GM21723 (cell line): ENCODE measurements around the gene OR1D2.
"Not testable (repeated sequence)": the region's sequence is repeated elsewhere in the genome, so short reads cannot be mapped to it uniquely, and the experiment has no call there.

Experiments used
- ATAC-seq: cut with Tn5 transposase; IDR thresholded peaks from one replicate; pipeline ENCODE4 v1.9.1; 2021; ENCODE audit warnings: mild to moderate bottlenecking, moderate library complexity; ENCODE audit not compliant: unreplicated experiment

The OR1D2 gene, protein sequence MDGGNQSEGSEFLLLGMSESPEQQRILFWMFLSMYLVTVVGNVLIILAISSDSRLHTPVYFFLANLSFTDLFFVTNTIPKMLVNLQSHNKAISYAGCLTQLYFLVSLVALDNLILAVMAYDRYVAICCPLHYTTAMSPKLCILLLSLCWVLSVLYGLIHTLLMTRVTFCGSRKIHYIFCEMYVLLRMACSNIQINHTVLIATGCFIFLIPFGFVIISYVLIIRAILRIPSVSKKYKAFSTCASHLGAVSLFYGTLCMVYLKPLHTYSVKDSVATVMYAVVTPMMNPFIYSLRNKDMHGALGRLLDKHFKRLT

GRCh38 chr17:3104322-3104721 is at the start of gene OR1D2:
Gene OR1D2, minus strand, starts transcription at chr17:3104422. Its CDS starts 11,426 bp downstream, at chr17:3092996.
- no peak for ATAC-seq

DNA sequence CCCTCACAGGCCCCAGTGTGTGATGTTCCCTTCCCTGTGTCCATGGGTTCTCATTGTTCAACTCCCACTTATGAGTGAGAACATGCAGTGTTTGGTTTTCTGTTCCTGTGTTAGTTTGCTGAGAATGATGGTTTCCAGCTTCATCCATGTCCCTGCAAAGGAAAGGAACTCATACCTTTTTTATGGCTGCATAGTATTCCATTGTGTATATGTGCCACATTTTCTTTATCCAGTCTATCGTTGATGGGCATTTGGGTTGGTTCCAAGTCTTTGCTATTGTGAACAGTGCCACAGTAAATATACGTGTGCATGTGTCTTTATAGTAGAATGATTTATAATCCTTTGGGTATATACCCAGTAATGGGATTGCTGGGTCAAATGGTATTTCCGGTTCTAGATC is 33.3 kb upstream of the OR1D2 start:
- ATAC-seq = not testable (repeated sequence)

GRCh38 chr17:3127451-3127850 is 23.2 kb upstream of the OR1D2 start, which contains the start of gene OR1G1:
Gene OR1G1, minus strand, starts transcription at chr17:3127551. Its CDS starts 0 bp downstream, at chr17:3127551.
- no peak for ATAC-seq

DNA sequence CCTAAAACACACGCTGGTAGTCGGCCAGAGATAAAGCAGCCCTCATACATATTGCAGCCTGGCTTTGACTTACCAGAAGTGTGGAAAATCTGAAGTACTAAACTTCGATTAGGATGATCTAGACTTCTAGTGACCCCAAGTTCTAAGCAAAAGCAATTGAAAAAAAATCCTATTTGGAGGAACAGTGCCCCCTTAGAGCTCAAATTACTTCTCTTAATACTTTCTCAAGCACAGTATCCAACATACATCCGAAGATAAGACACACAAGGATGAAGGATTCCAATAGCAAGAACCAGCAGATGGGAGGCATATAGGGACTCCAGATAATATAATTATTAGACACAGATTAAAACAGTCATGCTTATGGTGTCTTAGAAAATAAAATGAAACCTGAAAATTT is 30.4 kb downstream of the OR1D2 start:
- not testable (repeated sequence) for ATAC-seq

GRCh38 chr17:3065192-3065591 is 39.0 kb downstream of the OR1D2 start:
- ATAC-seq = not testable (repeated sequence)

GRCh38 chr17:3063507-3063906 is 40.7 kb downstream of the OR1D2 start, which contains the start of gene OR1D5:
Gene OR1D5, minus strand, starts transcription at chr17:3063607. Its CDS starts 0 bp downstream, at chr17:3063607.
- not testable (repeated sequence) for ATAC-seq

DNA sequence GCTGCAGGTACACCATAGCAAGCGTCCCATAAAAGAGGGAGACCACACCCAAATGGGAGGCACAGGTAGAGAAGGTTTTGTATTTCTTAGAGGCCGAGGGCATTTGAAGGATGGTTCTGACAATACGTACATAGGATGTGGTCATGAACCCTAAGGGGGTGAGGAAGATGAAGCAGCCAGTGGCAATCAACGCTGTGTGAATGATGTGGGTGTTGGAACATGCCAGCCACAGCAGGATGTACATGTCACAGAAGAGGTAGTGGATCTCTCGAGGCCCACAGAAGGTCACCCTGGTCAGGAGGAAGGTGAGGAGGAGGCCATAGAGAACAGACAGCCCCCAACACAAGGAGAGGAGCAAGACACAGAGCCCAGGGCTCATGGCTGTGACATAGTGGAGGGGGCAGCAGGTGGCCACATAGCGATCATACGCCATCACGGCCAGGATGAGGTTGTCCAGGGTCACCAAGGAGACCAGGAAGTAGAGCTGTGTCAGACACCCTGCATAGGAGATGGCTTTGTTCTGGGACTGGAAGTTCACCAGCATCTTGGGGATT is 41.3 kb downstream of the OR1D2 start:
- not testable (repeated sequence) for ATAC-seq

DNA sequence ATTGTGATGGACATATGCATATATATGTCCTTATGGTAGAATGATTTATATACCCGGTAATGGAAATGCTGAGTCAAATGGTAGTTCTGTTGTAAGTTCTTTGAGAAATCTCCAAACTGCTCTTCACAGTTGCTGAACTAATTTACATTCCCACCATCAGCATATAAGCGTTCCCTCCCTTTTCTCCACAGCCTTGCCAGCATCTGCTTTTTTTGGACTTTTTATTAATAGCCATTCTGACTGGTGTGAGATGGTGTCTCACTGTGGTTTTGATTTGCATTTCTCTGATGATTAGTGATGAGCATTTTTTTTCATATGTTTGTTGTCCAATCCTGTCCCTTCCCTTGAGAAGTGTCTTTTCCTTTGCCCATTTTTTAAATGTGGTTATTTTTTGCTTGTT is 49.4 kb downstream of the OR1D2 start:
- not testable (repeated sequence) for ATAC-seq

- no peak for ATAC-seq
Measured at GRCh38 chr17:3049705-3050295, 54.4 kb downstream of the OR1D2 start.

DNA sequence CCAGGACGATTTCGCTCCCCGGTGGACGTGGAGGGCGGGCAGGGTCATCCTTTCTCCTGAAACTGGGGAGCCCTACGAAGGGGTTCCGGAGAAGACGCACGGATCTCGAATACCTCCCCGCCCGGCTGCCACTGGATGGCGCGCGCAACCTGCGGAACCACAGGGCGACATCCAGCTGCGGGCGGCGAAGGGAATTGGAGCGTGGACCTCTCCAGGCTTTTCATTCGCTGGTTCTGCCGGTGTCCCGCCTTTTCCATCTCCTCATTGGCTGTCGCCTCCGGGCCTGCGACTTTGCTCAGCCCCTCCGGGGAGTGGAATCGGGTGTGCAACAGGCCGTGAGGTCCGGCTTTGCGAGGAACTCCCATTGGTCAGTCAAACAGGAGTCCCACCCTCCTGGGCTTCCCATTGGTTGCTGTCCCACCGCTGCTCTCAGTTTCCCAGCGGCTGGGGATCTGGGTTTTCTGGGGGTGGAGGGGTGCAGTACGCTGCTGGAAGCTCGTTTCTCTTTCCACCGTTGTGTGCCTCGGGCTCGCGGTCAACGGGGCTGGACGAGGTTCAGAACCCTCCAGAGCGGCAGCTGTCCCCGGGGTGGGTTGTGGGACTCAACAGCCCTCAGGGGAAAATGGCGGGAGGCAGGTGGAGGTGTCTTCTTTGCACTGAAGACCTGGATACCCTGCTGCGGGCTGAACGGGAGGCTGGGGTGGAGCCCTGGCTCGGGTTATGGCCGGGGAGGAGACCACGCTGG is 55.3 kb downstream of the OR1D2 start:
- ATAC-seq = peak; percentile 98

DNA sequence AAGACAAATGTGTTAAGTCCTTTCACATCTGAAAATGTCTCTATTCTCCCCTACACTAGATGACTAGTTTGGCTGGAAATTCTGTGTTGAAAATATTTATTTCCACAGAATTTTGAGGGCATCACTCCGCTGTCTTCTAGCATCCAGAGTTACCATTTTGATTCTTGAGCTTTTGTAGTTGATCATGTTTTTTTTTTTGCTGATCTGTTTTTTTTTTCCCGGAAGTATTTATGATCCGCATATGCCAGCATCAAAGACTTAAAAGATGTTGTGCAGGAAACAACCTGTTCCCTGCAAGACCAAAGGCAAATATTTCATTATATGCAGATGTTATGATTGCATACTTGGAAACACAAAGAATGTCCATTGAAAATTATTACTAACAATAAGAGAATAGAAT is 57.5 kb downstream of the OR1D2 start:
- ATAC-seq = no peak

GRCh38 chr17:3043737-3044365 is 60.4 kb downstream of the OR1D2 start:
- no peak for ATAC-seq

DNA sequence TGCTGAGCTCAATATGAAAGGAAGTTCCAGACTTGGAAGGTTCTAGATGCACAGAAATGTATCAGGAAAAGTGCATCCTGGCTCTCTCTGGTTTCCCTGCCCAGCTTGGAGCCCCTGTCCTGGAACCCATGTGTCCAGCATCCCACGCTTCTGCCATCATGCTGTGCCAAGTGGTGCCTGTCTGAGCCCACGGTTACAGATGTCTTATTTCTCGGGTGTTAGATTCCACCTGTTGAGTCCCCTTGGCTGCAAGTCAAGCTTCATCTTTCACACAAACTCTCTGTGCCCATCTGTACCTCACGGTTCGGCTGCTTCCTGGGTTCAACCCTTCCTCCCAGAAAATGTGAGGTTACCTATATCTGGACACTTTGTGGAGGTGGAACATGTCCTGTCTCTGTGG is 63.3 kb downstream of the OR1D2 start:
- no peak for ATAC-seq

DNA sequence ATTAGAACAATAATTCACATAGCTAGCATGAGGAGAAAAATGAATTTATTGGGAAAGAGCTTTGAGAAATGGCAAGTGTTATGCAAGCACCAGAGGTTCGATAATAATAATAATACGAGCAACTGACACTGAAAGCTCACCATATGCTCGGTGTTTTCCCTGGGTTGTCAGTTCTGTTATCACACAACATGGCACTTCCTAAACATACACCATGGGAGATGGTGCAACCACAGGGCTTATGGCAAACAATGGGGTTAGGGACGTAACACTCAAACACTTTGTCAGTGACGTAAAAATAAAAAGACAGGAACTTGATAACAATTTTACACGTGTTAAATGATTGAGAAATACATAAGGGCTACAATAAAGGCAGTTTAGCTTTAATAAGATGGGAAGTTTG is 64.5 kb downstream of the OR1D2 start:
- no peak for ATAC-seq

DNA sequence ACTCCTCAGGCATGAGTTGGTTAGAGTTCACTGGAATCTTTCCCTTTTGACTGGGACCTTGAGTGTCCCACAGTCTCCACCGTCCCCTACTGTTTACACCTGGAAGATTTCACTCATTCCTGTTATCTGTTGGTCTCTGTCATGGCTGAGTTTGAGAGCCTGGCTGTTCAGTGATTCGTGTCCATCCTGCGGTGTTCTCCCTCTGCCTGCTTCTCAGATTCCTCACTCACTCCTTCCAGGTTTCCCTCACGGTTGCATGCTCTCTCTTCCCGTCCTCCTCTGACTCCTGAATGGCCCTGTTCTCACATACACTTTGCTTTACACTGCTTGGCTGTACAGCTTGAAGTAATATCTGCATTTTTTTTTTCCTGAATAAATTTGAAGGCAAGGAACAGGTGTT is 65.3 kb downstream of the OR1D2 start:
- no peak for ATAC-seq
